Esophagus muscularis mucosa (tissue), 4 donors: ENCODE results near the gene CACNA2D2. TPM values are rescaled to one million over a fixed set of nuclear protein-coding genes. Genes with fewer than 3 reads are reported as not detected.
A peak's percentile ranks its signal among the peaks of the same experiment; 100 is the strongest.

Experiments
- DNase-seq: peaks from one replicate; pipeline ENCODE4 v3.0.0-alpha.2; 2017; ENCODE audit errors: extremely low spot score
- H3K27ac ChIP-seq, 4 donors: fragments of 200-600 bp; sonication (generic); replicated peaks in 1 of 4; 1 replicate in 3 of 4; 2 replicates in 1 of 4; pipeline ENCODE4 v1.5.1; 2016 to 2019; ENCODE audit warnings: mild to moderate bottlenecking in 1 of 4
- H3K27me3 ChIP-seq, 4 donors: fragments of 200-600 bp; sonication (generic); one replicate each; pipeline versions ENCODE4 v1.5.1 to v1.6.0; 2016 to 2019
- H3K36me3 ChIP-seq, 4 donors: fragments of 200-600 bp; sonication (generic); one replicate each; pipeline ENCODE4 v1.5.1; 2016 to 2019
- H3K4me1 ChIP-seq, 4 donors: fragments of 200-600 bp; sonication (generic); one replicate each; pipeline ENCODE4 v1.5.1; 2016 to 2019
- H3K4me3 ChIP-seq, 4 donors: fragments of 200-600 bp; sonication (generic); 1 replicate in 2 of 4; 2 replicates in 2 of 4; pipeline ENCODE4 v1.5.1; 2016 to 2019; ENCODE audit warnings: mild to moderate bottlenecking in 4 of 4, moderate library complexity in 1 of 4
- H3K9me3 ChIP-seq, 4 donors: fragments of 200-600 bp; sonication (generic); 1 replicate in 3 of 4; 2 replicates in 1 of 4; pipeline ENCODE4 v1.5.1; 2016 to 2019
- CTCF ChIP-seq, 3 experiments: fragments of 200-600 bp in 2 of 3; fragments of 450-650 bp in 1 of 3; sonication (generic) in 2 of 3; IDR thresholded peaks; one replicate each; pipeline ENCODE4 v1.5.1; 2017 to 2019; ENCODE audit warnings: antibody characterized with exemption in 3 of 3, mild to moderate bottlenecking in 2 of 3, moderate library complexity in 1 of 3
- EP300 ChIP-seq: sonication (generic); formaldehyde crosslinking; IDR thresholded peaks from one replicate; pipeline ENCODE4 v1.6.1; 2017; ENCODE audit warnings: antibody characterized with exemption
- POLR2A ChIP-seq: fragments of 450-650 bp; IDR thresholded peaks from one replicate; pipeline ENCODE4 v1.6.1; 2017; ENCODE audit warnings: antibody characterized with exemption, moderate library complexity, mild to moderate bottlenecking, low read depth
- POLR2AphosphoS5 ChIP-seq, 2 donors: sonication (generic); formaldehyde crosslinking; IDR thresholded peaks; one replicate each; pipeline ENCODE4 v1.6.1; 2017; ENCODE audit warnings: antibody characterized with exemption in 2 of 2
- WGBS: methylation state at CpG from one replicate; pipeline ENCODE4 v1.1.5; 2018; 5-methylcytosine and 5-hydroxymethylcytosine counted together
- intact Hi-C: fragments of 100-400 bp; cut with DNase I; formaldehyde crosslinking; loops from one replicate; pipeline ENCODE4 v1.15.1; 2023
- total RNA-seq, 4 donors: library from RNA; depleted of rRNA; stranded (reverse); fragments of >200 nt; gene quantifications; one replicate each; pipeline versions ENCODE4 v1.1.0 to v1.2.1, GENCODE V29; 2016

Gene CACNA2D2
- total RNA-seq, 4 donors from 2014 or later = 0.84 to 2.8 (median 1.1) TPM

- Histone ChIP-seq H3K27ac (peak overlapping the region in 3 of 4 donors; percentile 70 to 83 (median 74)), H3K9me3 (no peaks in the 10 kb centered on the region), H3K4me1 (peaks cover 7 to 23% (median 20%) of the 10 kb centered on the region in 4 donors), H3K36me3 (no peaks in the 10 kb centered on the region), H3K27me3 (peaks cover 0 to 17% (median 0%) of the 10 kb centered on the region in 4 donors), H3K4me3 (peak overlapping the region; percentile 67 to 75 (median 70))
- WGBS = 5% methylated on average over 13 of the region's 79 CpGs
- DNase-seq = no peak
- TF ChIP-seq POLR2A = no peak
- no peak for TF ChIP-seq CTCF (IDR thresholded peaks at IDR 0.05)
- no peak for TF ChIP-seq EP300
- TF ChIP-seq POLR2AphosphoS5 (IDR thresholded peaks at IDR 0.05) = no peak
- intact Hi-C loops = no loop called here
Measured at GRCh38 chr3:50502584-50503423, 630 bp downstream of the CACNA2D2 start.

- H3K36me3 ChIP-seq = no peaks in the 10 kb centered on the region
- H3K4me3 ChIP-seq = peak overlapping the region; percentile 67 to 75 (median 70)
- intact Hi-C loops = no loop called here
- no peak overlapping the region for H3K27ac ChIP-seq
- DNase-seq = no peak
- H3K27me3 ChIP-seq = peaks cover 0 to 17% (median 0%) of the 10 kb centered on the region in 4 donors
- H3K4me1 ChIP-seq = peaks cover 7 to 23% (median 20%) of the 10 kb centered on the region in 4 donors
- 35% methylated on average over 5 of the region's 7 CpGs for WGBS
- H3K9me3 ChIP-seq = no peaks in the 10 kb centered on the region
- no peak for TF ChIP-seq POLR2AphosphoS5 (IDR thresholded peaks at IDR 0.05)
- TF ChIP-seq EP300 = no peak
- TF ChIP-seq CTCF (IDR thresholded peaks at IDR 0.05) = no peak
- TF ChIP-seq POLR2A = no peak
Measured at GRCh38 chr3:50502225-50502583, 1.2 kb downstream of the CACNA2D2 start.

- Histone ChIP-seq H3K9me3 (no peaks in the 10 kb centered on the region), H3K27me3 (no peaks in the 10 kb centered on the region), H3K36me3 (no peaks in the 10 kb centered on the region), H3K4me1 (no peaks in the 10 kb centered on the region), H3K4me3 (no peak overlapping the region), H3K27ac (no peak overlapping the region)
- DNase-seq = no peak
- 82% methylated on average over 14 of the region's 16 CpGs for WGBS
- intact Hi-C loops = no loop called here
- no peak for TF ChIP-seq EP300
- TF ChIP-seq POLR2A = no peak
- no peak for TF ChIP-seq CTCF (IDR thresholded peaks at IDR 0.05)
- no peak for TF ChIP-seq POLR2AphosphoS5 (IDR thresholded peaks at IDR 0.05)
Measured at GRCh38 chr3:50495609-50496423, 7.6 kb downstream of the CACNA2D2 start.

- DNase-seq = no peak
- Histone ChIP-seq H3K9me3 (no peaks in the 10 kb centered on the region), H3K4me1 (no peaks in the 10 kb centered on the region), H3K4me3 (no peak overlapping the region), H3K27me3 (no peaks in the 10 kb centered on the region), H3K27ac (no peak overlapping the region), H3K36me3 (no peaks in the 10 kb centered on the region)
- intact Hi-C loops = no loop called here
- TF ChIP-seq EP300 (no peak), POLR2AphosphoS5 (IDR thresholded peaks at IDR 0.05) (no peak), POLR2A (no peak), CTCF (IDR thresholded peaks at IDR 0.05) (no peak)
- WGBS = 67% methylated on average over 6 of the region's 8 CpGs
Measured at GRCh38 chr3:50494126-50494525, 9.3 kb downstream of the CACNA2D2 start.
